ENCODE data around the gene WDR5. TPM values are rescaled to one million over a fixed set of nuclear protein-coding genes. Genes with fewer than 3 reads are reported as not detected.

The WDR5 gene
- total RNA-seq, 1 experiment from 2014 or later = 62.5 TPM

DNA sequence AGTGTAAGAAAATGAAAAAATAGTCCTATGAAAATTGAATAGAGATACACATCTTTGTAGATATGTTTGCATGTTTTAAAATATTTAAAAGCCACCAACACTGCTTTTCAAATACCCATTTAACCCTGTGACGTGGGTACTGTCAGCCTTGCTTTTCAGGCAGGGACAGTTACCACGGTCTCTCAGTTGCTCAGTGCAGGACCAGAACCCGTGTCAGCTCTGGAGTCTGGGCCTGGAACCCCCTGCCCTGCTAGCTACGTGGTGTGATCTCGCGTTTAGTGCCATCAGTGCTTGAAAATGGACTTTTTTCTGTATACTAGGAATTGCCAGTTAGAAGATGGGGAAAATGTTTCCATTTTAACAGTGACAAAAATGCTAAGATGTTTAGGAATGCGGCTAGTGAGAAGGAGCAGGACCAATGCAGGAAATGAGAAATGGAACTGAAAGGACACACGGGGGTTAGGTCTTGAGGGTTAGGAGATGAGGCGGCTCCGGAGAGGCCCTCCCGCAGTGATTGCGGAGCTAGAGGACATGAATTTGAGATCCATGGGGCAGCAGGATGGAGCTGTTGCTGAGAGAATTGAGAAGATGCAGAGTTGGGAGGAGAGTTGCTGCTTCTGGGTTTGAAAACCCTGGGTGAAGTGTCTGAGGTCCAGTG lies 14.8 kb downstream of the WDR5 start:
- no peak for TF ChIP-seq SP1 (CRISPR knock-in tag; conservative IDR thresholded peaks at IDR 0.05)
- TF ChIP-seq ATF1 (CRISPR knock-in tag; IDR thresholded peaks at IDR 0.05) = no peak
- no peak for TF ChIP-seq RORB (CRISPR knock-in tag; IDR thresholded peaks at IDR 0.05)
- TF ChIP-seq ELF4 (CRISPR knock-in tag; IDR thresholded peaks at IDR 0.05; ENCODE audit: low read depth) = no peak
- TF ChIP-seq, protein P1, sequence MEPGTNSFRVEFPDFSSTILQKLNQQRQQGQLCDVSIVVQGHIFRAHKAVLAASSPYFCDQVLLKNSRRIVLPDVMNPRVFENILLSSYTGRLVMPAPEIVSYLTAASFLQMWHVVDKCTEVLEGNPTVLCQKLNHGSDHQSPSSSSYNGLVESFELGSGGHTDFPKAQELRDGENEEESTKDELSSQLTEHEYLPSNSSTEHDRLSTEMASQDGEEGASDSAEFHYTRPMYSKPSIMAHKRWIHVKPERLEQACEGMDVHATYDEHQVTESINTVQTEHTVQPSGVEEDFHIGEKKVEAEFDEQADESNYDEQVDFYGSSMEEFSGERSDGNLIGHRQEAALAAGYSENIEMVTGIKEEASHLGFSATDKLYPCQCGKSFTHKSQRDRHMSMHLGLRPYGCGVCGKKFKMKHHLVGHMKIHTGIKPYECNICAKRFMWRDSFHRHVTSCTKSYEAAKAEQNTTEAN (CRISPR knock-in tag; IDR thresholded peaks at IDR 0.05) = no peak
- TF ChIP-seq ZNF317 (CRISPR knock-in tag; IDR thresholded peaks at IDR 0.05; ENCODE audit: borderline replicate concordance, low read depth) = no peak
- TF ChIP-seq SMAD4 (CRISPR knock-in tag; IDR thresholded peaks at IDR 0.05) = no peak
- no peak for TF ChIP-seq ZNF232 (CRISPR knock-in tag; IDR thresholded peaks at IDR 0.05)
- TF ChIP-seq NFATC4 (CRISPR knock-in tag; IDR thresholded peaks at IDR 0.05) = no peak
- TF ChIP-seq, protein P2, sequence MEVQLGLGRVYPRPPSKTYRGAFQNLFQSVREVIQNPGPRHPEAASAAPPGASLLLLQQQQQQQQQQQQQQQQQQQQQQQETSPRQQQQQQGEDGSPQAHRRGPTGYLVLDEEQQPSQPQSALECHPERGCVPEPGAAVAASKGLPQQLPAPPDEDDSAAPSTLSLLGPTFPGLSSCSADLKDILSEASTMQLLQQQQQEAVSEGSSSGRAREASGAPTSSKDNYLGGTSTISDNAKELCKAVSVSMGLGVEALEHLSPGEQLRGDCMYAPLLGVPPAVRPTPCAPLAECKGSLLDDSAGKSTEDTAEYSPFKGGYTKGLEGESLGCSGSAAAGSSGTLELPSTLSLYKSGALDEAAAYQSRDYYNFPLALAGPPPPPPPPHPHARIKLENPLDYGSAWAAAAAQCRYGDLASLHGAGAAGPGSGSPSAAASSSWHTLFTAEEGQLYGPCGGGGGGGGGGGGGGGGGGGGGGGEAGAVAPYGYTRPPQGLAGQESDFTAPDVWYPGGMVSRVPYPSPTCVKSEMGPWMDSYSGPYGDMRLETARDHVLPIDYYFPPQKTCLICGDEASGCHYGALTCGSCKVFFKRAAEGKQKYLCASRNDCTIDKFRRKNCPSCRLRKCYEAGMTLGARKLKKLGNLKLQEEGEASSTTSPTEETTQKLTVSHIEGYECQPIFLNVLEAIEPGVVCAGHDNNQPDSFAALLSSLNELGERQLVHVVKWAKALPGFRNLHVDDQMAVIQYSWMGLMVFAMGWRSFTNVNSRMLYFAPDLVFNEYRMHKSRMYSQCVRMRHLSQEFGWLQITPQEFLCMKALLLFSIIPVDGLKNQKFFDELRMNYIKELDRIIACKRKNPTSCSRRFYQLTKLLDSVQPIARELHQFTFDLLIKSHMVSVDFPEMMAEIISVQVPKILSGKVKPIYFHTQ (CRISPR knock-in tag; IDR thresholded peaks at IDR 0.05) = no peak
- no peak for TF ChIP-seq RELA (CRISPR knock-in tag; IDR thresholded peaks at IDR 0.05; ENCODE audit: borderline replicate concordance)
- TF ChIP-seq, protein P3, sequence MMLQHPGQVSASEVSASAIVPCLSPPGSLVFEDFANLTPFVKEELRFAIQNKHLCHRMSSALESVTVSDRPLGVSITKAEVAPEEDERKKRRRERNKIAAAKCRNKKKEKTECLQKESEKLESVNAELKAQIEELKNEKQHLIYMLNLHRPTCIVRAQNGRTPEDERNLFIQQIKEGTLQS (CRISPR knock-in tag; conservative IDR thresholded peaks at IDR 0.05) = no peak
- TF ChIP-seq, protein P4, sequence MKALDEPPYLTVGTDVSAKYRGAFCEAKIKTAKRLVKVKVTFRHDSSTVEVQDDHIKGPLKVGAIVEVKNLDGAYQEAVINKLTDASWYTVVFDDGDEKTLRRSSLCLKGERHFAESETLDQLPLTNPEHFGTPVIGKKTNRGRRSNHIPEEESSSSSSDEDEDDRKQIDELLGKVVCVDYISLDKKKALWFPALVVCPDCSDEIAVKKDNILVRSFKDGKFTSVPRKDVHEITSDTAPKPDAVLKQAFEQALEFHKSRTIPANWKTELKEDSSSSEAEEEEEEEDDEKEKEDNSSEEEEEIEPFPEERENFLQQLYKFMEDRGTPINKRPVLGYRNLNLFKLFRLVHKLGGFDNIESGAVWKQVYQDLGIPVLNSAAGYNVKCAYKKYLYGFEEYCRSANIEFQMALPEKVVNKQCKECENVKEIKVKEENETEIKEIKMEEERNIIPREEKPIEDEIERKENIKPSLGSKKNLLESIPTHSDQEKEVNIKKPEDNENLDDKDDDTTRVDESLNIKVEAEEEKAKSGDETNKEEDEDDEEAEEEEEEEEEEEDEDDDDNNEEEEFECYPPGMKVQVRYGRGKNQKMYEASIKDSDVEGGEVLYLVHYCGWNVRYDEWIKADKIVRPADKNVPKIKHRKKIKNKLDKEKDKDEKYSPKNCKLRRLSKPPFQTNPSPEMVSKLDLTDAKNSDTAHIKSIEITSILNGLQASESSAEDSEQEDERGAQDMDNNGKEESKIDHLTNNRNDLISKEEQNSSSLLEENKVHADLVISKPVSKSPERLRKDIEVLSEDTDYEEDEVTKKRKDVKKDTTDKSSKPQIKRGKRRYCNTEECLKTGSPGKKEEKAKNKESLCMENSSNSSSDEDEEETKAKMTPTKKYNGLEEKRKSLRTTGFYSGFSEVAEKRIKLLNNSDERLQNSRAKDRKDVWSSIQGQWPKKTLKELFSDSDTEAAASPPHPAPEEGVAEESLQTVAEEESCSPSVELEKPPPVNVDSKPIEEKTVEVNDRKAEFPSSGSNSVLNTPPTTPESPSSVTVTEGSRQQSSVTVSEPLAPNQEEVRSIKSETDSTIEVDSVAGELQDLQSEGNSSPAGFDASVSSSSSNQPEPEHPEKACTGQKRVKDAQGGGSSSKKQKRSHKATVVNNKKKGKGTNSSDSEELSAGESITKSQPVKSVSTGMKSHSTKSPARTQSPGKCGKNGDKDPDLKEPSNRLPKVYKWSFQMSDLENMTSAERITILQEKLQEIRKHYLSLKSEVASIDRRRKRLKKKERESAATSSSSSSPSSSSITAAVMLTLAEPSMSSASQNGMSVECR (CRISPR knock-in tag; IDR thresholded peaks at IDR 0.05; ENCODE audit: borderline replicate concordance) = no peak
- ChIA-PET CTCF (interaction anchor here (0.8 kb wide), 1 partner anchor 13 kb away, joined by 3 read pairs; no protein-coding TSS in a partner anchor), POLR2A (interaction anchor here (0.6 kb wide), 1 partner anchor 965 kb away, joined by 4 read pairs; no protein-coding TSS in a partner anchor)
- Mint-ChIP-seq H3K27me3 (ENCODE audit: low read depth) (no peaks in the 10 kb centered on the region), H3K4me3 (no peak overlapping the region), H3K27ac (peak overlapping the region; percentile 42; the same call in 1 of the 2 replicates), H3K36me3 (peaks cover 62% of the 10 kb centered on the region), H3K4me1 (no peaks in the 10 kb centered on the region), H3K9me3 (no peaks in the 10 kb centered on the region)
- DNase-seq (ENCODE audit: low spot score) (no peak), ATAC-seq (no peak)

DNA sequence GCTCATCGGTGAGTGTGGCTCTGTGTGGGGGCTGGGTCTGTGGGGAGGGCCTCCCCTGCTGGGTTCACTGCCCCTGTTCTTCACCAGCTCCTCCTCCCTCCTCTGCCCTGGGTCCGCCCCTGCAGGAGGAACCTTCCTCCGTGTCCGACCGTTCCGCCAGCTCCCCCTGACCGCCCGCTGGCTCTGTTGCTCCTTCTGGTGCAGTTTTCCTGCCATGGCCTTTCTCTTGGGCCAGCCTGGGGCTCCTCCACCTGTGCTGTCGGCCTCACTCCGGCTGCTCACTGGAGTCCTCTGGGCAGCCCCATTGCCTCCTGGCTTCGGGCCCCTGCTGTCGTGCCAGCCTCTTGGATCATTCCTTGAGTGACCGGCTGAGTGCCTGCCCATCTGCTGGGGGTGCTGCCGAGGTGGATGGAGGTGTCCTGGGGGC lies 16.2 kb downstream of the WDR5 start:
- Mint-ChIP-seq H3K9me3 (no peaks in the 10 kb centered on the region), H3K27me3 (ENCODE audit: low read depth) (no peaks in the 10 kb centered on the region), H3K27ac (no peak overlapping the region), H3K4me1 (no peaks in the 10 kb centered on the region), H3K4me3 (no peak overlapping the region), H3K36me3 (peaks cover 63% of the 10 kb centered on the region)
- POLR2A ChIA-PET = no interaction called here
- CTCF ChIA-PET = no interaction called here
- ATAC-seq = no peak
- no peak for TF ChIP-seq ZNF317 (CRISPR knock-in tag; IDR thresholded peaks at IDR 0.05; ENCODE audit: borderline replicate concordance, low read depth)
- TF ChIP-seq NR1H2 (CRISPR knock-in tag; IDR thresholded peaks at IDR 0.05) = no peak
- no peak for DNase-seq (ENCODE audit: low spot score)
